RKO (cell line): ENCODE measurements around the gene CUX1.

Source experiments
- DNase-seq: peaks from one replicate; pipeline ENCODE4 v3.0.0-alpha.2; 2016; ENCODE audit warnings: low spot score

Gene CUX1

DNA sequence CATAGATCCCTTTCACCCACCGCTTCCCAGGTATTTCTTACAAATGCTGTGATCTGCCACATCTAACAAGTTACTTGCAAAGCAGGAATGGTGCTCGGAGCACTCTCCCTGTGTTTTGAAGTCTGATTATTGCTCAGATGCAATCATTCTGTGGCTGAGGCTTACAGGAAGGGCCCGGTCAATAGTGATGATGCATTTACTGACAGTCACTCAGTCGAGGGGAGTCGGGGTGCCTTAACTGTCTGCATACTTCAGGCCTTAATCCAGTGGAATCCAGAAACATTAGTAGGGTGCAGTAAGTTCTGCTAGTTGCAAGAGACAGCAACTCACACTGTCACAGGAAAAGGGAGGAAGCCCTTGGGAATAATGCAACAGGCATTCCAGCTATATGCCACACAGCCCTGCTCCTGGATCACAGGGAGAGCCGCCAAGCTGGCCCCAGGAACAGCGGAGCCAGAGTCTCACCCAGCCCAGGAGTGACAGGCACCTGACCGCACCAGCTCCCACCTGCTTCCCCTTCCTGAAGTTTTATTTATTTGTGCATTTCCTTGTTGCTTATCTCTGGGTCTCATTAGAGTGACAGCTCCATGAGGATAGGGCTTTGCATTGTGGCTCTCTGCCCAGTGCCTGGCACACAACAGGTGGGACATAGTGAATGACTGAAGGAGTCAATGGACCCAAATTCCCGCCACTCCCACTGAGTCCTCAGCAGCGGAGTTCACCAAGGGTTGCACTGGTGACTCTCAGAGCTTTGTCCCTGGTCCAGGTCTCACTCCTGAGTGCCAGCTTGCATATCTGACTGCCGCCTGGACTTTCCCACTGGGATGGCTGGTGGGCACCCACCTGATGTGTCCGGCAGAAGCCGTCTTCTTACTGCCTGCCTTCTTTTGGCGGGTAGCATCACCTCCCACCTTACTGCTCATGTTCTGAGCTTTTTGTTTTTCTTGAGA lies 256.8 kb downstream of the CUX1 start:
- no peak for DNase-seq

DNA sequence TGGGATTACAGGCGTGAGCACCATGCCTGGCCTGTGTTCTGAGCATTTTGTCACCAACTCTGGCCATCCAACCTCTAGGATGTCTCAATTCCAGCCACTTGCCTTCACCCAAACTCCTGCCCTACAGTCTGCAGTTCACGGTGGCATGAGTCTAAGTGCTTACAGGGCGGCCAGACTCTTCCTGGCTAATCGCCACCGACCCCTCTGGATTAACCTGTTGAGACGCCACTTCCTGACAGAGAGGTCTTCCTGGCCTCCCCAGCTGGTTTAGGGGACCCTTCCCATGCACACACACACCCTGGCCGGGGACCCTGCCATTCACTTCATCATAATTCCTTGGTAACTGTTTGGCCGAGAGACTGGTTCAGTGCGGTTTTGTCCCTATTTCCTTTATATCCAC lies 257.7 kb downstream of the CUX1 start:
- DNase-seq: no peak

DNA sequence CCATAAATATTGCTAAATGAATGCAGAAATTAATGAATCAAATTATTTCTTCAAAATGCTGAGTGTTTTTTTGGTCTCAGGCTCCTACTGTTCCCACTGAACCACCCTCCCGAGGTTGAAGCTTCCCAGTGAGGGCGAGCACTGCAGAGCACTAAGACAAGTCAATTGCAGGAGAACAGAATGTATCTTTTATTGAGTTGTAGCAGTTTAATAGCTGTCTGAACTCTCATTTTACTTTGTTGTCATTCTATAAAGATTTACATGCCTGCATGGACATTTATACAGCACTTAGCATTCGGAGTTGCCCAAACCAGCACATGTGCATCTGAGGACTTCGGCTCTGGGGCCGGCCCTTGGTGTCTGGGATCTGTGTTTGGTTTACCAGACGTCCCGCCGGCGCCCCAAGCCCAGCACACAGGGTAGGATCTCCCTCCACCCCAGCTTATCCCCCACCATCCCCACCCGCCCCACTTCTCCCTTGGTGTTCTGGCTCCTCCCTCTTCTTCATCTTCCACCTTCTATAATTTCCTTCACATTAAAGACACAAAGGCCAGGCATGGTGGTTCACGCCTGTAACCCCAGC lies 258.2 kb downstream of the CUX1 start:
- no peak for DNase-seq

DNA sequence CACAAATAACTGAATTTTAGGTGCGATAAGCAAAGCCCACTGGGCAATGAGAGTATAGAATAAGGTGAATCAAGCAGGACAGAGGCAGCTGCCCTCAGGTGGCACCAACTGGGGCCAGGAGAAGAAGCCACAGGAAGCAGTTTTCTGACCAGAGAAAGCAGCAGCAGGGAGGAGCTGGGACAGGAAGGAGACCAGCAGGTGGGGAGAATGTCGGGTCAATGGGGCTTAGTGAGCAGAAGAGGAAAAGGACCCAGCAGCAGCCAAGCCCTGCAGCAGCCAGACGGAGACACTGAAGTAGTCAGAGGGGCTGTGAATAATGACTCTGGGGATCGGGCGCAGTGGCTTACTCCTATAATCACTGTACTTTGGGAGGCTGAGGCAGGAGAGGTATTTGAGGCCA lies 259.7 kb downstream of the CUX1 start:
- DNase-seq: no peak

DNA sequence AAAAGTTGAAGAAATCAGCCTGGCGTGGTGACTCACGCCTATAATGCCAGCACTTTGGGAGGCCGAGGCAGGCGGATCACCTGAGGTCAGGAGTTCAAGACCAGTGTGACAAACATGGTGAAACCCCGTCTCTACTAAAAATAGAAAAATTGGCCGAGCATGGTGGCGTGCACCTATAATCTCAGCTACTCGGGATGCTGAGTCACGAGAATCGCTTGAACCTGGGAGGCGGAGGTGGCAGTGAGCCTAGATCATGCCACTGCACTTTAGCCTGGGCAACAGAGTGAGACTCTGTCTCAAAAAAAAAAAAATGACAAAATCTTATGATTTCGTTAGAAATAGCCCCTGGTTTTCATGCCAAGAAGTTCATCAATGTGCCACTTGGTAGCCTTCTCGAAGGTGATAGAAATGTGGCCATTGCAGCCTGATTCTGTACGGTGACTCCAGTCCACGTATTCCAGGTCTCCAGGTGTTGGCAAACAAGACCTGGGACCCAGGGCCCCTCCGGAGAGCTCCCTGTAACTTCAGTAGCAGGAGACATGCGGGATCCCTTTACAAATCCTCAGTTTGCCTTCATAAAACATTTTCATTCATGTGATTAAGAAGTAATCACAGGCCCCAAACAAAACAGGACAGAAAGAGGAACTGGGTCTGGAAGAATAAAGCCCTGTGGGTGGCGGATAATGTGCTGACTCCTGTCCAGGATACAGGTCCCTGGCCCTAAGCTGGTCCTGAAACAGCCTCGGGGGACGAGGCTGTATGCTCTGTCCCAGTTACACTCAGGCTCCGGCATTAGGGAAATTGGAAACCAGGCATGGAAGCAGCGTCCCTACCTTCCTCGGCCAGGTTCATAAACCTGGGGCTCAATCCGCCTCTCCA lies 262.0 kb downstream of the CUX1 start:
- DNase-seq: no peak

DNA sequence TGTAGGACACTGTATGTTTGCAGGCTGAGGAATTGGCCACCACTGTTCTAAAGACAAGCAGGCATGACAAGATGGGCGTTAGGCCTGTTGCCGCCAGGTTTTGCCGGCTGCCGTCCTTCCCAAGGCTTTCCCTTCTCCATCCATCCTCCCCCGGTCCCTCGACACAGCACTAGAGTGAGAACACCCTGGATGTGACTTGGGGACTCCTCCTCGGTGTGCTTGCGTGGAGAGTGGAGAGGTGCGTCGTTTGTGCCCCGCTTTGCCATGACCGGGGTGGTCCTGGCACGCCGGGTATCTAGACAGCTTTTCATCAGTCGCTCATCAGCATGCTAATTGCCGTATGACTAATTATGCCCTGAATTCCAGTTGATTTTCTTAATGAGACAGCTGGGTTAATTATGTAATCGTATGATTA lies 262.6 kb downstream of the CUX1 start:
- no peak for DNase-seq

DNA sequence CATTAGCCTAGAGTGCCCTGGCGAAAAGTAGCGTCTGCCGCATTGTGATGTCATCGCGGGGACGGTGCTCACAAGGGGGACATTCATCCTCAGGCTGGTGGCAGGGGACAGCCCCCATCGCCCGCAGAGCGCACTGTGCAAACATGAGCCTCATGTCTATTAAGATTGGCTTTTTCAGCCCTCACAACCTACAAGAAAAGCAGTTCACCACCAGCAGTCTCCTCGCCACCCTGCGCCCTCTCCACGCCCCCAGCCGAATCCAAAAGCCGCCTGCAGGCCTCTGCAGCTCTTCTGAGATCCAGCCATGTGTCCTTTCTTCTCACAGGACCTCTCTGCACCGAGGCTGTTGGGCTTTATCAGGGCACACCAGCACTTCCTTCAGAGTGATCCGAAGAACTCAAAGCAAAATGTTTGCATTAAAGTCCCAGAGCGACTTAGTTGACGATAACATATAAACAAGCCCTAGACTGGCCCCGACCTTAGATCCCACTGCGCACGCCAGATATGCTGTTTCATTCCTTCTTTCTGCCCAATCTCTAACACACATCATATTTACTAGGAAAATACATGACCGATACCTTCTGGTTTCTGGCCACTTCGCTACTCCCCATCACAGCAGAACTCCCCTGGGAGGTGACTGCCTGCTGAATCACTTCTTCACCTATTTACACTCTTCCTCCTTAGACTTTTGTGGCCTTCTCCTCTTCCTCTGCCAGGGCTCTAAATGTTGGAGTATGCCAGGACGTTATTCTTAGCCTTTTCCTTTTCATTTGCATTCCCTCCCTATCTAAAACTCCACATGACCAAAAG lies 263.2 kb downstream of the CUX1 start:
- DNase-seq: no peak

DNA sequence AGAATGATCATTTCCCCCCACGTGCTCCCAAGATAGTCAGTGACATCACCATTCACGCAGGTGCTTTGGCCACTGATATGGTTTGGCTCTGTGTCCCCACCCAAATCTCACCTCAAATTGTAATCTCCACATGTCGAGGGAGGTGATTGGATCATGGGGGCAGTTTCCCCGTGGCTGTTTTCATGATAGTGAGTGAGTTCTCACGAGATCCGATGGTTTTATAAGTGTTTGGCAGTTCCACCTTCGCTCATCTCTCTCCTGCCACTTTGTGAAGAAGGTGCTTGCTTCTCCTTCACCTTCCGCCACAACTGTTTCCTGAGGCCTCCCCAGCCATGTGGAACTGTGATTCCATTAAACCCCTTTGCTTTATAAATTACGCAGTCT lies 263.8 kb downstream of the CUX1 start:
- no peak for DNase-seq

DNA sequence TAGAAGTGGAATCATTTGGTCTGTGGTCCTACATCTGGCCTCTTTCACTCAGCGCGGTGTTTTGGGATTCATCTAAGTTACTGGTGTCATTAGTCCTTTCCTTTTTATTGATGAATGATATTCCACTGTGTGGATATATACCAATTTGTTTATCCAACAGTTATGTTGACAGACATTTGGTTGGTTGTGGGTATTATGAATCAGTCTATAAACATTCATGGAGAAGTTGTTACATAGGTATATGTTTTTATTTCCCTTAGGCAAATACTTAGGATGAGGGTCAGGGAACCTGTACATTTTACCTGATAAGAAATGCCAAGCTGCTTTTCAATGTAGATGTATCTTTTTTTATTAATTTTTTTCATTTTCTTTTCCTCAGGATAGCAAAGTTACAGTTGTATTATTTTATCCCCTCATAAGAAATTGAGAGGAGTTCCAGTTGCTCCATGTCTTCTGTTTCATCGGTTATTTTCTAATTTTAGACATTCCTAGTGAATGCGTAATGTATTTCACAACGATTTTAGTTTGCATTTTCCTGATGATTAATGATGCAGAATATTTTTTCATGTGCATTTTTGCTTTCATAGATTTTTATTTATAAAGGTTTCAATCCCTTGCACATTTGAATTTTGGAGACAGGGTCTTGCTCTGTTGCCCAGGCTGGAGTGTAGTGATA lies 265.4 kb downstream of the CUX1 start:
- DNase-seq: no peak

DNA sequence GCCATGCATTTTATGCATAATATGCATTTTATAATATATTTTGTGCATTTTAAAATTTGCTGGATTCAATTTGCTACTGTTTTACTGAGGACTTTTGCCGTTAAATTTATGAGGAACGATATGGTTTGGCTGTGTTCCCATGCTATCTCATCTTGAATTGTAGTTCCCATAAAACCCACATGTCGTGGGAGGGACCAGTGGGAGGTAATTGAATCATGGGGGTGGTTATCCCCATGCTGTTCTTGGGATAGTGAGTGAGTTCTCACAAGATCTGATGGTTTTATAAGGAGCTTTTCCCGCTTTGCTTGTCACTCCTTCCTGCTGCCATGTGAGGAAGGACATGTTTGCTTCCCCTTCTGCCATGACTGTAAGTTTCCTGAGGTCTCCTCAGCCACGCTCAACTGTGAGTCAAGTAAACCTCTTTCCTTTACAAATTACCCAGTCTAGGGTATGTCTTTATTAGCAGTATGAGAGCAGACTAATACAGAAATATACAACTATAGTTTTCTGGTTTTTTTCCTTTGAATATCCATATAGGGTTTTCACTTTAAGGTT lies 267.9 kb downstream of the CUX1 start:
- no peak for DNase-seq

DNA sequence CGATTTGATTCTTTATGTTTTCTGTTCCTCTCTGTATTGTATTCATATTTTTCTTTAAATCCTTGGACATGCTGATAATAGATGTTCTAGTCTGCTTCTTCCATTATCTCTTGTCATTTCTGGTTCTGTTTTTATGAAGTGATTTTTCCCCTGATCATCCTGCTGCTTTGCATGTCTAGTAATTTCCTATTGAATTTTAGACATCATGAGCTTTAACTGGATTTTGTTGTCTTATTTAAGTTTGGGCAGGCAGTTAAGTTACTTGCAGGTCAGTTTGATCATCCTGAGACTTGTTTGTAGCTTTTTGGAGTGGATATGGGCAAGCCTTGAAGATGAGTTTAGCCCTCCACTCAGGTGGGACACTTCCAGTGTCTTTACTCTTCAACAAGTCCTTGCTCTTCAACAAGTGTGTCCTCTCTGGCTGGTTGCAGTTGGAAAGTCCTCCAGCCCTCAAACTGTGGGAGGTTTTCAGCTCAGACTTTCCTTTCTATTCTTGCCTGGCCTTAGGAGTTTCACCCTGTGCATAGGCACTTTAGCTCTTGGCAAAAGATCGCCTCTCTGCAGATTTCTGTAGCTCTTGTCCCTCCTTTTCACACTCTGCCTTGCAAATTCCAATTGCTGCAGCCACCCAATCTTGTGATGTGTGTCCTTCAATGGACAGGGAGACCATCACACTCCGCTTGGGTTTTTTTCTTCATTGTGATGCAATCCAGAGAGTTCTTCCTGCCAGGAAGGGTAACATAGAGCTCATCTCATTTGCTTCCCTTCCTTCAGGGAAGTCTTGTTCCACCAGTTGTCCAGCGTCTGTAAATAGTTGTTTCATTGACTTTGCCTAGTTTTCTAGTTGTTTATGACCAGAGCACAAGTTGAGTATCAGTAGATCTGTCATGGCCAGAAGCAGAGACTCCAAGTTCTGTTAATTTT lies 272.0 kb downstream of the CUX1 start:
- DNase-seq: no peak

DNA sequence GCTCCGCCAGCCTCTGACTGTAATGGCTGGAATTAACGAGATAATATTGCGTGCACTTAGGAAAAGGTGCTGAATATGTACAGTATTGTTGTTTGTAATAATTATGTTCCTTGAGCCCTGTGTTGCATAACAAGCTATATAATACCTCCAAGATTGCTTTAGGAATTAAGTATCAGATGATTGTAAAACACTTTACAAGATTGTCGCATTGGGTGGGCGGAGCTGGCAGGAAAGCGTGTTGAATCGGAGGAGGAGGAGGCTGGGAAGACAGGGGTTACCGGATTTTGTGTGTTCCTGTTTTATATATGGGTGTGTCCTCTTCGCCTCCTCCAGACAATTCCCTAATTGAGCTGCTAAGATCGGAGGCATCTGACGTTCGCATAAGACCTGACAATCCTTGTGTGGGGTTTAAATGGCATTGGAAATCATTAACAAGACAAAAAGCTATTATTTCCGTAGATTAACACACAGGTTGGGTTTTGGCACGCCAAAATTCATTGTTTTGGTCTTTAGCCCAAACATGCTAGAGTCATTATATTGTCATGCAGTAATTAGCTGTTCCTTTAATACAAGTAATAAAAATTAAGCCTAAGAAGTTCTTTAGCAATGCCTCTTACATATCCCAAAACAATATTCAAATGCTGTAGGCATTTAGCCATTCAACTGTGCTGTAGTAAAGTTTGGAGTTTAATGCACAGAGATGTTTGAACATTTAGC lies 276.3 kb downstream of the CUX1 start:
- DNase-seq: no peak

DNA sequence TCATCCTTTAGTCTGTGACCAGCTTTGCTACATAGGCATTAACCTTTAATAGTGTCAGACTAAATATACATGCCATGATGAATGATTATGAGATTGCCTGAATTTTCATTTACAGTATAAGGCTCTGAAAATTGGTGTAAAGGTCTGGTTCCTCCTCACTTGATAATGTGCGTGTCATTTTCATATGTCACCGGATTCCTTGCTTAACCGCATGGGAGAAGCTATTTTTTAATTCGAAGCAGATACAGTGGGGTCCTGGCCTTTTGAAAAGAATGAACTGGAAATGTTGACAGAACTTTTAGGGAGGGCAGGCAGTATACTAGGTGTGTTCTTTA lies 276.9 kb downstream of the CUX1 start:
- no peak for DNase-seq

DNA sequence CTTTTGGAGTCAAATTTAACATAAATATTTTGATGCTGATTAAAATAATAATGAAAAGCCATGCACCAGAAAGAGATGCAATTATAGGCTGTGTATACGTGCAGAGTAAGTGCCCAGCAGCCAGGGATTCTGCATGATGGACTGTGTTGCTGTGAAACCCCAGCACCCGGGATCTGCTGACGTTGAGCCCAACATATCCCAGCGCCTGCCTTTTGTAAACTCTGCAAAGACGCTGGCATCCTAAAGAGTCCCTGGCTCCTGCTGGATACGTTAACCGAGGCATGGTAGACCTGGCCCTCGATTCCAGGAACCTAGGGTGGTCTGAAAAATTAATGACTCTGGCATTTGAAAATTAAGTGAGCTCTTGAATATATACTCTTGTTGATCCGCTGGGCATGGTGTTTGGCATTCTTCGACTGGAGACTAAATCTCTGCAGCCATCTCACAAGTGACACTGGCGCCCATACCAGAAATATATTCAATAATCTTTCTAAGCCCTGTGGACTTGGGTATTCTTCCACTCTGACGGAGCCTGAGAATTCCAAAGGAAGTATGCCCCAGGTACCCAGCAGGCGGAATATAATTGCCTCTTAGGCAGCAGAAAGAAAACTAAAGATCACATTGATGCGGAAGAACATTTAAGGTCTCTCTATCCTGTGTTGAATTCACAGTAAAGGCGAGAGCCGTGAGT lies 278.0 kb downstream of the CUX1 start:
- DNase-seq: no peak

DNA sequence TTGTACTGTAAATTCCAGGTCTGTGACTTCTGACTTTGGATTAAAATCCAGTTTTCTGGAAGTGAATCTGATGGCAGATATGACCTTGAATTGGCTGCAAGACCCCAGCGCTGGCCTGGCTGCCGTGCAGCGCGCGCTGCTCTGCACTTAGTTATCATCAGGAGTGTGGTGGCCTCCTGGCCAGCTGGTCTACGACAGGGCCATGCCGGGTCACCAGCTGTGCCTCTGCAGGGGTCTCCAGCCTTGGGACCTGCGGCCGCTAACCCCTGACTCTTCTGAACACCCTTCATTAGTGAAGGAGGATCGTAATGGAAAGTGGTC lies 278.5 kb downstream of the CUX1 start:
- DNase-seq: no peak

DNA sequence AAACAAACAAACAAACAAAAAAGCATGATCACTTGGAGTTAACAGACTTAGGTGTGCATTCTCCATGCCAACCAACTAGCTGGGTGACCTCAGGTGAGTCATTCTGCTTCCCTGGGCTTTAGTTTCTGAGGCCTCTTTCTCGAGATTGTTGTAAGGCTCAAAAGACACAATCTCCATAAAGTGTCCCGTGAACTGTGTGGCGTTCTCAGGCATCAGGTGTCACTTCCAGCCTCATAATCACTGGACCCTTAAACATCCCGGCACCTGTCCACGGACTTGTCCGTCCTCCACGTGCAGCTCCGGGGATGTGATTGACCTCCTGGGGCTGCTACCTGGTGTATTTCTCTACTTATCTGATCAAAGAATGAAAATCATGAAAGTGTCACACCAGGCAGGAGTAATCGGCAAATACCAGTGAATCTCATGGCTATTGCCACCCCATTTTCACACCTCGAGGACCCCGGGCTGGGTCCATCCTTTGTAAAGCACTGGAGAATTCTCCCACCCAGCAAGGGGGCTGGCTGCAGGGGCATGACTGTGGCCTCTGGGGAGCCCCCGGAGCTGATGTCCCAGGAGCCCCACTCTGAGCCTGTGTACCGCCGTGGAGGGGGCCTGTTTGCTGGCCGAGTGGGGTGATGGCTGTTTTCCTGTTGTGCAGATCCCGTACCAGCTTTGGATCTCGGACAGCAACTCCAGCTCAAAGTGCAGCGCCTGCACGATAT lies 279.4 kb downstream of the CUX1 start:
- DNase-seq: no peak

DNA sequence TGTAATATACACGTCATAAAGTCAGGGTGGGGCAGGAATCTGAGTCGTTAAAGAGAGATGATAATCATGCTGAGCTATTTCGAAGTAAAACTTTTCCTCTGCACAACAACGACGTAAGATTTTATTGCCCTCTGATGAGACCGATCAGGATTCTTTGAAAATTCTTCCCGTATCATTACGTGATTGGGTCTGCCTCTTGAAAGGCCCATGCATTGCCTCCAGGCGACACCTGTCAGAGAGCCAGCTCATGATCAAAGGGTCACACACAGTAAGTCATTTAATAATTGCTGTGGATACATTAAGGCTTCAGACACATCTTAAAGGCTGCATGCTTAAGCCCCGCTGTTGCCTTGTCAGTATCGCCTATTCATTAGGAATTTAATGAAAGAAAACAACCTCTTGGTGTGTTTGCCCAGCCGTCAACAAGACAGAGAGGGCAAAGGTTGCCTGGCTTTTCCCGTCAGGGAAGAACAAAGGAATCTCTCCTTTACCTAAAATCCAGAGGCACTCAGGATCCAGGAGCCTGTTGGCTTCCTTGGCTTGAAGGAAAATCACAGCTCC lies 280.3 kb downstream of the CUX1 start:
- DNase-seq: no peak

DNA sequence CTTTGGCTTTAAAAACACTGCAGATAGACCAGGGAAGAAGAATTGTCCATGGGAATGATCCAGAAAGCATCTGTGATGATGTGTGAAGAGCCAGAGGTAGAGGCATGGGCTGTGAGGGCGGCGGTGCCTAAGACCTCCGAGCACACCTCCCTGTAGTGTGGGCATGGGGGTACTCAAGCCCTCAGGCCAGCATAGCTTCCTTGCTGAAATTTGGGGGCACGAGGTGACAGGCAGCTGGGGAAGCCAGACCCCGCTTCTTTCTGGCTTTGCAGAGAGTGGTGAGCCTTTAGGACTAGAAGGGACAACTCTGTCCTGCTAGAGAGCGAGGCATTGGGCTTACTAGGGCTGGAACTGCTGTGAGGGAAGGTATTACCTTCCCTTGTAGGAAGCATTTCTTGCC lies 281.6 kb downstream of the CUX1 start:
- no peak for DNase-seq
